ENCODE measurements around the gene TSPAN12. TPM values are rescaled to one million over a fixed set of nuclear protein-coding genes. Genes with fewer than 3 reads are reported as not detected.
"Not testable (repeated sequence)": the region's sequence is repeated elsewhere in the genome, so short reads cannot be mapped to it uniquely, and the experiment has no call there.

Gene TSPAN12
- total RNA-seq, 4 donors from 2014 or later = 6.5 to 17.7 (median 10.1) TPM

DNA sequence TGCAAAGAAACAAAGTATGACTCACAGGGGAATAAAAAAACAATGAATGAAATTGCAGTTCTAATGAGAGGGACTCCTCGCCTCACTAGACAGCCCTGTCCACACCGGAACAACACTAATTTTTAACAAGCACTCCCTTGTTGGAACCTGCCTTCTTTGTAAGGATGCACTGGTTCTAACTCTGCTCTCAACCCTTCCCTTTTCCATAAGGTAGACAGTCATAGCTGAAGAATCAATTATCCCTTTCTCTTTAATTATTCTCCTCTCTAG is 65.1 kb downstream of the TSPAN12 start:
- 97% methylated on average over 2 of the region's 2 CpGs for WGBS

DNA sequence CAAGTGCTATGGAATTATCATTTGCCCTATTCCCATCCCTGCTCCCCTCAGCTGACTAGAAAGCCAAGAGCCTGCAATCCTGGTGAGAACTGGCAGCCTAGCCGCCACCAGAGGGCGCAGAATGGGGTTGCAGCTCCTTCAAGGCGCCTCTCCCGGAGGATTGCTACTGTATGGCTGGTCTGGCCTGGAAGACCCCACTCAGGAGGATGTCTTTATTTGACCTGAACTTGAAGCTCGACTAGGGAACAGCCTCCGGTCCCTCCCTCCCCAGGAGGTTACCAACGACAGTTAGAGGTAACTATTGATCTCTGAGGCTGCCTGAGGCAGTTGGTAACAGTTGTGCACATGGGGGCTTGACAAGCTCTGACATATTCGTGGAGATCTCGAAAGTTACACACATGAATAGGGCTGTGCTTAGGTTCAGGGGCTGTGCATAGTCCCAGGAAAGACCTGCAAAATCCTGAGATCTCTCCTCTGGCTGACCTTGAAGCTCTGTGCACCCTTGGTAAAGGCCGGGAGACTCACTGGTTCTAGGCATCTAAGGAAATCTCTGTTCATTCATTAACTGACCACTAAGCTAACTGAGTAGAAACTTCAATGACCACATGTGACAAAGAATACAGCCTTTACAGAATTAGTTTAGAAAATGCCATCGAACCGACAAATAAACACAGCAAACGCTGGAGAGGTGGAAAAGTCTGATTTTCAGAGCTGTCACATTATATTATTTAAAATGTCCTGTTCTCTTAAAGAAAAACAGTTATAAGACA is 65.7 kb downstream of the TSPAN12 start:
- H3K36me3 ChIP-seq = no peaks in the 10 kb centered on the region
- H3K9me3 ChIP-seq = no peaks in the 10 kb centered on the region
- H3K4me1 ChIP-seq = peaks cover 0 to 5% (median 0%) of the 10 kb centered on the region in 4 donors
- TF ChIP-seq POLR2AphosphoS5 (IDR thresholded peaks at IDR 0.05) (no peak), EP300 (IDR thresholded peaks at IDR 0.05) (no peak)
- TF ChIP-seq, protein P1, sequence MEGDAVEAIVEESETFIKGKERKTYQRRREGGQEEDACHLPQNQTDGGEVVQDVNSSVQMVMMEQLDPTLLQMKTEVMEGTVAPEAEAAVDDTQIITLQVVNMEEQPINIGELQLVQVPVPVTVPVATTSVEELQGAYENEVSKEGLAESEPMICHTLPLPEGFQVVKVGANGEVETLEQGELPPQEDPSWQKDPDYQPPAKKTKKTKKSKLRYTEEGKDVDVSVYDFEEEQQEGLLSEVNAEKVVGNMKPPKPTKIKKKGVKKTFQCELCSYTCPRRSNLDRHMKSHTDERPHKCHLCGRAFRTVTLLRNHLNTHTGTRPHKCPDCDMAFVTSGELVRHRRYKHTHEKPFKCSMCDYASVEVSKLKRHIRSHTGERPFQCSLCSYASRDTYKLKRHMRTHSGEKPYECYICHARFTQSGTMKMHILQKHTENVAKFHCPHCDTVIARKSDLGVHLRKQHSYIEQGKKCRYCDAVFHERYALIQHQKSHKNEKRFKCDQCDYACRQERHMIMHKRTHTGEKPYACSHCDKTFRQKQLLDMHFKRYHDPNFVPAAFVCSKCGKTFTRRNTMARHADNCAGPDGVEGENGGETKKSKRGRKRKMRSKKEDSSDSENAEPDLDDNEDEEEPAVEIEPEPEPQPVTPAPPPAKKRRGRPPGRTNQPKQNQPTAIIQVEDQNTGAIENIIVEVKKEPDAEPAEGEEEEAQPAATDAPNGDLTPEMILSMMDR (IDR thresholded peaks at IDR 0.05) = peak; percentile 47 to 85 (median 60)
- H3K4me3 ChIP-seq = no peak overlapping the region
- no peaks in the 10 kb centered on the region for H3K27me3 ChIP-seq
- WGBS = 63% methylated on average over 12 of the region's 13 CpGs
- H3K27ac ChIP-seq (replicated peaks in 1 of 4) = no peak overlapping the region
- intact Hi-C loops (cut with DNase I) = no loop called here
- no peak for DNase-seq (ENCODE audit: extremely low spot score)

More for the DNA sequence above, 65.1 kb downstream of the TSPAN12 start:
- H3K27me3 ChIP-seq = no peaks in the 10 kb centered on the region
- H3K9me3 ChIP-seq = no peaks in the 10 kb centered on the region
- H3K36me3 ChIP-seq = no peaks in the 10 kb centered on the region
- TF ChIP-seq POLR2AphosphoS5 (IDR thresholded peaks at IDR 0.05) (no peak), EP300 (IDR thresholded peaks at IDR 0.05) (no peak), POLR2A (IDR thresholded peaks at IDR 0.05; ENCODE audit: low read depth) (no peak)
- TF ChIP-seq, protein P1 (IDR thresholded peaks at IDR 0.05) = no peak
- H3K4me1 ChIP-seq = peaks cover 0 to 5% (median 0%) of the 10 kb centered on the region in 4 donors
- no peak overlapping the region for H3K4me3 ChIP-seq
- intact Hi-C loops (cut with DNase I) = no loop called here
- no peak for DNase-seq (ENCODE audit: extremely low spot score)
- H3K27ac ChIP-seq (replicated peaks in 1 of 4) = no peak overlapping the region

DNA sequence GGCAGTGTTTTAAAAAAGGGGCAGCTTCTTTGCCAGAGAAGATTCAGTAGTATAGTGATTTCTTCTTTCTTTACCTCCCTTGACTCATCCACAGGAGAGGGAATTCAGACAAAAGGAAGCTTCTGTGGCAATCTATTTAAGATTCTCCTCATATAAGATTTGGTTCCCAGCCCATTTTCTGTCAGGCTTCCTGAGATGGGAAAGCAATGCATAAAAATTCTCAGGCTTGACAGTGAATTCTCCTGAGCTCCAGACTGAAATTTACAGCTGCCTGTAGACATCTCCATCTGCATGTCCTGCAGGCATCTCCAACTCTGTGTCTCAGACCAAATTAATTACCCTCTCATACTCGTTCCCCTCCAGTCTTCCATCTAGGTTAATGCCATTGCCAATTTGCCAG is 72.8 kb downstream of the TSPAN12 start:
- no peak overlapping the region for H3K27ac ChIP-seq (replicated peaks in 1 of 4)
- no peaks in the 10 kb centered on the region for H3K4me1 ChIP-seq
- no peaks in the 10 kb centered on the region for H3K36me3 ChIP-seq
- intact Hi-C loops (cut with DNase I) = no loop called here
- no peaks in the 10 kb centered on the region for H3K27me3 ChIP-seq
- no peaks in the 10 kb centered on the region for H3K9me3 ChIP-seq
- 59% methylated on average over 1 of the region's 1 CpG for WGBS
- DNase-seq (ENCODE audit: extremely low spot score) = no peak
- TF ChIP-seq, protein P1 (IDR thresholded peaks at IDR 0.05) = no peak
- H3K4me3 ChIP-seq = no peak overlapping the region

DNA sequence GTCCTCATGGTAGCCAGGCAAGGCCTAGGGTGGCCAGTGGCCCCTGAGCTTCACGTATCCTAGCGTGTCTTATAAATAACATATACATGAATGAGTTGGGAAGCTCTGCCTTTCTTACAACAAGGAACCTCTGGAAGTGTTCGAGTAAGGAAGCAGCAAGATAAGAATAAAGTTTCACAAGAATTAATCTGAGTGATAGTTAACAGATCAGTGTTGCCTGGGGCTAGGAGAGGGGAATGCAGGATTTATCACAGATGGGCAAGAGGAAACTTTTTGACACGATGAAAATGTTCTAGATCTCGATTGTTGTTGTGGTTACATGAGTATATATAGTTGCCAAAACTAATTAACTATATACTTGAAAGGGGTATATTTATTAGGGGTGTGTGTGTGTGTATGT is 74.2 kb downstream of the TSPAN12 start:
- Histone ChIP-seq H3K4me3 (no peak overlapping the region), H3K27ac (replicated peaks in 1 of 4) (no peak overlapping the region), H3K36me3 (no peaks in the 10 kb centered on the region), H3K27me3 (no peaks in the 10 kb centered on the region), H3K9me3 (no peaks in the 10 kb centered on the region), H3K4me1 (no peaks in the 10 kb centered on the region)
- no peak for DNase-seq (ENCODE audit: extremely low spot score)
- intact Hi-C loops (cut with DNase I) = no loop called here
- TF ChIP-seq POLR2A (IDR thresholded peaks at IDR 0.05; ENCODE audit: low read depth) (no peak), EP300 (IDR thresholded peaks at IDR 0.05) (no peak)
- TF ChIP-seq, protein P1 (IDR thresholded peaks at IDR 0.05) = no peak
- 86% methylated on average over 5 of the region's 5 CpGs for WGBS

DNA sequence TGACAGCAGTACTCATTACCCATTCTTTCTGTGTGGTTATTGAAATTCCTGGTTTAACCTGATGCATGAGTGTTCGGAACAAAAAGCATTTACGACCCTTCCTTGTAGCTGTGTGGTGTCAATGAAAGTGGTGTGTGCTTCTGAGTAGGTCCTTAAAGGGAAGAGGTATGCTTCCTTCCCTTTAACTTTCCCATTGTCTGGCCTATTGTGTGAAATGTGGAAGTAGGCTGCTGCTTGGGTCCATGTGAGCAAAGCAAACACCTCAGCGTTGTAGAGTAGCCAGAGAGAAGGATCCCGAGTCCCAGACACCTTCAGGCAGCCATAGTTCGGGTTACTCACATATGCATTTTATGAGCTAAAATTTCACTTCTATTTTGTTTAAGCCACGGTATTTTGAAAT is 74.7 kb downstream of the TSPAN12 start:
- TF ChIP-seq POLR2A (IDR thresholded peaks at IDR 0.05; ENCODE audit: low read depth) (no peak), EP300 (IDR thresholded peaks at IDR 0.05) (no peak), POLR2AphosphoS5 (IDR thresholded peaks at IDR 0.05) (no peak)
- TF ChIP-seq, protein P1 (IDR thresholded peaks at IDR 0.05) = no peak
- 87% methylated on average over 6 of the region's 6 CpGs for WGBS
- Histone ChIP-seq H3K4me1 (no peaks in the 10 kb centered on the region), H3K27ac (replicated peaks in 1 of 4) (no peak overlapping the region), H3K36me3 (no peaks in the 10 kb centered on the region), H3K4me3 (no peak overlapping the region), H3K27me3 (no peaks in the 10 kb centered on the region), H3K9me3 (no peaks in the 10 kb centered on the region)
- intact Hi-C loops (cut with DNase I) = no loop called here
- DNase-seq (ENCODE audit: extremely low spot score) = no peak

DNA sequence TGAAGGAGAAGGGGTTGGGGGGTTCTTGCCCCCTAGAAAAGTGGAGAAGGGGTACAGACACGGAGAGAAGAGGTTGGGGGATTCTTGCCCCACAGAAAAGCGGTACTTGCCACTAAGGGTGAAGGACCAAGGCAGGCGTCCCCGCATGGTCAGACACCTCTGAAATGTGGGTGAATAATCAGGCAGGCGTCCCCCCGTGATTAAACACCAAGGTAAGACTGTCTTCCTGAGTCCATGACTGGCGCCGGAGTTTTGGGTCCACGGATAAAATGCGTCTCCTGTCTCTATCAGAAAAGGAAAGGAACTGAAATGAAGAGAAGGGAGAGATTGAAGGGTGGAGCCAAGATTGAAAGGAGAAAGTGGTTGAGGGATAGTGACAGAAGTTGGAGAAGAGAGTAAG is 76.0 kb downstream of the TSPAN12 start:
- DNase-seq (ENCODE audit: extremely low spot score); H3K9me3 ChIP-seq; H3K4me3 ChIP-seq; H3K36me3 ChIP-seq; H3K27ac ChIP-seq (replicated peaks in 1 of 4); H3K4me1 ChIP-seq; intact Hi-C loops (cut with DNase I); H3K27me3 ChIP-seq: not testable (repeated sequence)
- WGBS = 95% methylated on average over 10 of the region's 10 CpGs
